Measurements from ENCODE around the gene MPEG1. TPM values are rescaled to one million over a fixed set of nuclear protein-coding genes. Genes with fewer than 3 reads are reported as not detected.

MPEG1 gene
- total RNA-seq, 1 experiment from 2014 or later: not detected

DNA sequence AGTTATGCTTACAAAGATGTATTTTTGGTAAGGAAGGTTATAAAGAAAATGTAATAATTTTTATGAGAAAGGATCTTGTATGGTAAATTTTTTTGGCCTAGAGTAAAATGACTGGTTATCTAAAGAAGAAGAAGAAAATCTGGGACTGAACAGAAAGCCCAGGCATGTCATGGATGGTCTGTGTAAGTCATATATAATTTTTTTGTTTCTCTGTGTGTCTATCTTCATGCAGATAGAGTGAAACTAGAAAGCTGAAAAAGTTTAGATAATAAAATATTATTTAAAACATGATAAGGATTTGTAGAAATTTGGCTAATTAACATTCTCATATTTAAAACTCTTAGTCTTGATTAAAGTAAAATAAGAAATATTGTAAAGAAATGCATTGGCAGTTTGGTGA, 27.6 kb upstream of the MPEG1 start:
- Histone ChIP-seq H3K9ac (ENCODE audit: low read length) (no peak overlapping the region), H3K9me2 (replicated peaks; ENCODE audit: low read length) (no peaks in the 10 kb centered on the region), H4K20me1 (ENCODE audit: low read length) (no peaks in the 10 kb centered on the region), H3K9me3 (ENCODE audit: low read length) (peaks cover 16% of the 10 kb centered on the region), H3K4me1 (ENCODE audit: insufficient read depth, low read length) (peaks cover 8% of the 10 kb centered on the region; the same call in 1 of the 2 replicates), H2AFZ (ENCODE audit: low read length) (no peak overlapping the region), H3K4me2 (ENCODE audit: low read length) (no peak overlapping the region), H3K79me2 (ENCODE audit: low read length) (no peaks in the 10 kb centered on the region), H3K27ac (ENCODE audit: low read length) (no peak overlapping the region), H3F3A (ENCODE audit: low read length, unreplicated experiment) (no peaks in the 10 kb centered on the region), H3K27me3 (ENCODE audit: low read length) (no peaks in the 10 kb centered on the region), H3K4me3 (ENCODE audit: low read length) (no peak overlapping the region), H3K36me3 (ENCODE audit: low read depth, low read length) (peaks cover 8% of the 10 kb centered on the region; the same call in 1 of the 2 replicates)
- no peak for DNase-seq
- no TSS peak for BruUV-seq (replicated peaks)
- CTCF ChIA-PET: no interaction called here
- POLR2A ChIA-PET (ENCODE audit: unreplicated experiment): no interaction called here
- TF ChIP-seq, protein P1, sequence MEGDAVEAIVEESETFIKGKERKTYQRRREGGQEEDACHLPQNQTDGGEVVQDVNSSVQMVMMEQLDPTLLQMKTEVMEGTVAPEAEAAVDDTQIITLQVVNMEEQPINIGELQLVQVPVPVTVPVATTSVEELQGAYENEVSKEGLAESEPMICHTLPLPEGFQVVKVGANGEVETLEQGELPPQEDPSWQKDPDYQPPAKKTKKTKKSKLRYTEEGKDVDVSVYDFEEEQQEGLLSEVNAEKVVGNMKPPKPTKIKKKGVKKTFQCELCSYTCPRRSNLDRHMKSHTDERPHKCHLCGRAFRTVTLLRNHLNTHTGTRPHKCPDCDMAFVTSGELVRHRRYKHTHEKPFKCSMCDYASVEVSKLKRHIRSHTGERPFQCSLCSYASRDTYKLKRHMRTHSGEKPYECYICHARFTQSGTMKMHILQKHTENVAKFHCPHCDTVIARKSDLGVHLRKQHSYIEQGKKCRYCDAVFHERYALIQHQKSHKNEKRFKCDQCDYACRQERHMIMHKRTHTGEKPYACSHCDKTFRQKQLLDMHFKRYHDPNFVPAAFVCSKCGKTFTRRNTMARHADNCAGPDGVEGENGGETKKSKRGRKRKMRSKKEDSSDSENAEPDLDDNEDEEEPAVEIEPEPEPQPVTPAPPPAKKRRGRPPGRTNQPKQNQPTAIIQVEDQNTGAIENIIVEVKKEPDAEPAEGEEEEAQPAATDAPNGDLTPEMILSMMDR (conservative IDR thresholded peaks at IDR 0.05; ENCODE audit: low read depth, low read length): no peak
- TF ChIP-seq EZH2 (IDR thresholded peaks at IDR 0.05; ENCODE audit: low read length, unreplicated experiment): no peak
- no peak for TF ChIP-seq EZH2phosphoT487 (IDR thresholded peaks at IDR 0.05; ENCODE audit: borderline replicate concordance, low read length)
- ATAC-seq: no peak
- intact Hi-C loops (cut with micrococcal nuclease): no loop called here

DNA sequence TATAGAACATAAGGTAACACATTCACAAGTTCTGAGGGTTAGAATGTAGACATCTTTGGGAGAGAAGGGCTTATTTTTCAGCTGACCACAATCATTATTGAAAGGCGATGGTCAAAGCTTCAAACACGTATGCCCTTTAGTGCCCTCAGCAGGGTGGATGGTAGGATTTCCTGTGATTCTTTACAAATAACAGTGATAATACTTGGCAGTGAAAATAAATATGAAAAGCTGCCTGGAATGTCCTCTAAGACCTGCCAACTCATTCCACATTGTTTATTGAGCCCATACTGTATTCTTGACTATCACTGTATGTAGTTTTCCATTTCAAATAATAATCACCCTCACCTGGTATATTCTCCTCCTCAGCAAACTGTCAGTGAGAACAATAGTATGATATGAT, 13.7 kb upstream of the MPEG1 start:
- Histone ChIP-seq H3K4me1 (ENCODE audit: insufficient read depth, low read length) (peaks cover 22% of the 10 kb centered on the region), H2AFZ (ENCODE audit: low read length) (no peak overlapping the region), H3K9me2 (replicated peaks; ENCODE audit: low read length) (no peaks in the 10 kb centered on the region), H3K4me2 (ENCODE audit: low read length) (no peak overlapping the region), H3K79me2 (ENCODE audit: low read length) (no peaks in the 10 kb centered on the region), H3K27ac (ENCODE audit: low read length) (no peak overlapping the region), H3K36me3 (ENCODE audit: low read depth, low read length) (no peaks in the 10 kb centered on the region), H3F3A (ENCODE audit: low read length, unreplicated experiment) (no peaks in the 10 kb centered on the region), H3K4me3 (ENCODE audit: low read length) (no peak overlapping the region), H3K27me3 (ENCODE audit: low read length) (no peaks in the 10 kb centered on the region), H4K20me1 (ENCODE audit: low read length) (no peaks in the 10 kb centered on the region), H3K9me3 (ENCODE audit: low read length) (0 out of 2 replicates have a peak, but pooled peaks cover 4% of the 10 kb centered on the region), H3K9ac (ENCODE audit: low read length) (no peak overlapping the region)
- TF ChIP-seq, protein P1 (conservative IDR thresholded peaks at IDR 0.05; ENCODE audit: low read depth, low read length): no peak
- no peak for TF ChIP-seq EZH2 (IDR thresholded peaks at IDR 0.05; ENCODE audit: low read length, unreplicated experiment)
- no peak for TF ChIP-seq EZH2phosphoT487 (IDR thresholded peaks at IDR 0.05; ENCODE audit: borderline replicate concordance, low read length)
- no TSS peak for BruUV-seq (replicated peaks)
- ATAC-seq (no peak), DNase-seq (no peak)
- intact Hi-C loops (cut with micrococcal nuclease): no loop called here
- POLR2A ChIA-PET (ENCODE audit: unreplicated experiment): no interaction called here
- CTCF ChIA-PET: no interaction called here

DNA sequence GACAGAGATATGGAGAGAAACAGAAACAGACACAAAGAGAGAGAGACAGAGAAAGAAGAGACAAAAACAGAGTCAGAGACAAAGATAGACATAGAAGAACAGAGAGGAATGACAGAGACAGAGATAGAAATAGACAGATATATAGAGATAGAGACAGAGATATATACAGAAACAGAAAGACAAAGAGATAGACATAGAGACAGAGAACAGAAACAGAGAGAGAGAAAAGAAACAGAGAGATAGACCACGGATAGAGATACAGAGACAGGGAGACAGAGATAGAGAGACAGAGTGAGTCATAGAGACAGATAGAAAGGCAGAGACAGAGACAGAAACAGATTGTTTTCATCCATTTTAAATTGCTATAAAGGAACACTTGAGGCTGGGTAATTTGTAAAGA, 12.3 kb upstream of the MPEG1 start:
- ATAC-seq (no peak), DNase-seq (no peak)
- peak overlapping the region; percentile 28; the same call in 1 of the 2 replicates for H2AFZ ChIP-seq (ENCODE audit: low read length)
- H3K4me3 ChIP-seq (ENCODE audit: low read length): no peak overlapping the region
- POLR2A ChIA-PET (ENCODE audit: unreplicated experiment): no interaction called here
- TF ChIP-seq EZH2phosphoT487 (IDR thresholded peaks at IDR 0.05; ENCODE audit: borderline replicate concordance, low read length) (no peak), EZH2 (IDR thresholded peaks at IDR 0.05; ENCODE audit: low read length, unreplicated experiment) (no peak)
- TF ChIP-seq, protein P1 (conservative IDR thresholded peaks at IDR 0.05; ENCODE audit: low read depth, low read length): no peak
- H4K20me1 ChIP-seq (ENCODE audit: low read length): no peaks in the 10 kb centered on the region
- H3K9ac ChIP-seq (ENCODE audit: low read length): no peak overlapping the region
- H3K4me1 ChIP-seq (ENCODE audit: insufficient read depth, low read length): peaks cover 32% of the 10 kb centered on the region
- no TSS peak for BruUV-seq (replicated peaks)
- H3F3A ChIP-seq (ENCODE audit: low read length, unreplicated experiment): no peaks in the 10 kb centered on the region
- no peaks in the 10 kb centered on the region for H3K9me2 ChIP-seq (replicated peaks; ENCODE audit: low read length)
- intact Hi-C loops (cut with micrococcal nuclease): no loop called here
- H3K4me2 ChIP-seq (ENCODE audit: low read length): peak overlapping the region; percentile 40
- CTCF ChIA-PET: no interaction called here
- H3K79me2 ChIP-seq (ENCODE audit: low read length): no peaks in the 10 kb centered on the region
- no peaks in the 10 kb centered on the region for H3K36me3 ChIP-seq (ENCODE audit: low read depth, low read length)
- no peaks in the 10 kb centered on the region for H3K9me3 ChIP-seq (ENCODE audit: low read length)
- no peak overlapping the region for H3K27ac ChIP-seq (ENCODE audit: low read length)
- no peaks in the 10 kb centered on the region for H3K27me3 ChIP-seq (ENCODE audit: low read length)

Data from PC-3 (cell line).